Activated T-cell treated with anti-CD3 and anti-CD28 coated beads for 1 hour (primary cell): ENCODE data around the gene SEMA5A.

Experiments
- DNase-seq: peaks from one replicate; pipeline ENCODE4 v3.0.0-alpha.2; 2020; ENCODE audit warnings: low read depth

Gene SEMA5A

GRCh38 chr5:9324348-9325077 is 221.4 kb downstream of the SEMA5A start:
- DNase-seq, result no peak

DNA sequence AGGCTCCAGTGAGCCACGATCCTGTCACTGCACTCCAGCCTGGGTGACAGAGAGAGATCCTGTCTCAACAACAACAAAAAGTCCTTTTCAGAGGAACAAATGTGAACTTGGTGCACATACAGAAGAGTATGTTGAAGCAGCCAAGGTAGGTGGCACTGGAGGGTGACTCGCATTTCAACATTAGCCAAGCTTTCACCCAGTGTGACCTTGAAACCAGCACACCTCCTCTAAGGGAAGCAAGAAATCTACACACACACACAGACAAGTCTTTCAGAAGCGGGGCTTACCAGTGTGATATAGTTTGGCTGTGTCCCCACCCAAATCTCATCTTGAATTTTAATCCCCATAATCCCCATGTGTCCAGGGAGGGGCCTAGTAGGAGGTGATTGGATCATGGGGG is 225.2 kb downstream of the SEMA5A start:
- no peak for DNase-seq

GRCh38 chr5:9318031-9318430 is 227.8 kb downstream of the SEMA5A start:
- DNase-seq, result no peak

- DNase-seq, result no peak
Measured at GRCh38 chr5:9316733-9317132, 229.1 kb downstream of the SEMA5A start.

GRCh38 chr5:9316041-9316440 is 229.8 kb downstream of the SEMA5A start:
- DNase-seq, result no peak

GRCh38 chr5:9314558-9314957 is 231.3 kb downstream of the SEMA5A start:
- DNase-seq, result no peak

DNA sequence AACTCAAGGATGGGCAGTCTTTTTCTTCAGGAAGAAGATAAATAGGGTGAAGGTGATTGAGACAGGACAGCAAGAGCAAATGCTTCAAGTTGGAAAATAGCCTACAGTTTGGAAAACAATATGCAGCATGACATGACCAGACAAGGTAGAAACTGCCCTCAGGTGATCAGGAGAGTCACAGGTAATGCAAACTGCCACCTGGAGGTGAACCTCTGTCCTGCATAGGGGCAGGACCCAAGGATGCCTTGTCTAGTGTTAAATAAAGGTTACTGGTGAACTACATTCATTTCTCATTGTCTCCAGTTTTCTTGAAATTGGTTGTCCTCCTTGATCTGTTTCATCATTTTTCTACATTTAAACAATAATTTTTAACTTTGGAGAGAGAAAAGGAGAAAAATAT is 232.1 kb downstream of the SEMA5A start:
- no peak for DNase-seq

DNA sequence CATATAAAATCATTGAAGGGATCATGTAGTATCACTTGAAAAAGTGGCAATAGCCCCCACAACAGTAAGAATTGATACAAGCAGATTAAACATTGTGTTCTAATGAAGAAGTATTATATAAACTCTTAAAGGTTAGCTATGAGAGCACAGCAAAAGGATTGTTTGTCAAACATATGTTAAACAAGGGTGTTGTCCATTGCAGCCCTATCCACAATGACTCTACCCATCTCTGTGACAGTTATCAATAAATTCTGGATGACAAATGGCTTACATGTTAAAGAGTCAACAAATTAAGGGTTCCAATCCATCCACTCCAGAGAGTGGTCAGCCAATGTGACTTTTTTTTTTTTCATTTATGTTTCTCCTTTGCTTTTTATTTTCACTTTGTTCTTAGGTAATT is 238.7 kb downstream of the SEMA5A start:
- no peak for DNase-seq

DNA sequence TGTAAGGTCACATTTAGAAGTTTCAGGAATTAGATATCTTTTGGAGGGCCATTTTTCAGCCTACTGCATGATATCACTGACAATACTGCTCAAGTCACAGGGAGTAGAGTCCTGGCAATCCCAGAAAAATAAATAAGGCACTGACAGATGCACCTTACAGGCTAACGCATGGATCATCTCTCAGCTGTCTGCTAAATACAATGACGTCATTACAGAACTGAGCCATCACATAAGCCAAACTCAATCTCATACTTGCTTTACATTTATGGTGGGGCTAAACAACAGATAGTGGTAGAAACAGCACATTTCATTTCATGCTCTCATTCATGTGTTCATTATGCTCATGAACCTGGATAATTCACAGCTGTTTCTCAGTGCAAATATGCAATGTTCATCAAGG is 243.7 kb downstream of the SEMA5A start:
- no peak for DNase-seq

GRCh38 chr5:9301200-9301599 is 244.7 kb downstream of the SEMA5A start:
- no peak for DNase-seq

- DNase-seq, result no peak
Measured at GRCh38 chr5:9297134-9297533, 248.7 kb downstream of the SEMA5A start.

- DNase-seq, result no peak
Measured at GRCh38 chr5:9295466-9295801, 250.4 kb downstream of the SEMA5A start.

DNA sequence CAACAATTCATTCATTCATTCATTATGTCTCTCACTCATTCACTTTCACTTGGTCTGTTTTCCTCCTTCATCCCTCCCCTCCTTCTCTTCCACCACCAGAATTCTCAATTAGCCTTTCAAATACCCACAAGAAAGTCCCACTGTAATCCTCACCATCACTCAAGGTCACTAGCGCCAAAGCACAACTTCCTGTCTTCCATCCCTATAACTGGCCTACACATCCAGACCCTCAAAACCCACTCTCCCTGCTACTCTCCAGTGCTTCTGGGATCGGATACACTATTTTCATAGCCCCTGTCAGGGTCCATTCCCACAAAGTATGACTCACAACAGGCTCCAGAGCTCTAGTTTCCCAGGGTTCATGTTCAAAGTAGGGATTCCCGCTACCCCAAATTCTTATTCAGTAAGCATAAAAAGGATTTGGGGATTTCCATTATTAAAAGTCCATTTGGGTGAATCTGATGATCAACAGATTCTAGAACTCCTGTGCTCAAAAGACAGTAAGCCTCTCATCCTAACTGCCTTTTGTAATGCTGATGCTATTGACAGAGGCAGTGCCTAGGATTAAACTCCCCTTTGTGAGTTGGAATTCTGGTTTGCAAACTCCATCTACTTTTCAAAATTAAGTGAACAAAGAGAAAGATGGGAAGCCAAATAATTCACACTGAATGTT is 250.9 kb downstream of the SEMA5A start:
- DNase-seq, result no peak

DNA sequence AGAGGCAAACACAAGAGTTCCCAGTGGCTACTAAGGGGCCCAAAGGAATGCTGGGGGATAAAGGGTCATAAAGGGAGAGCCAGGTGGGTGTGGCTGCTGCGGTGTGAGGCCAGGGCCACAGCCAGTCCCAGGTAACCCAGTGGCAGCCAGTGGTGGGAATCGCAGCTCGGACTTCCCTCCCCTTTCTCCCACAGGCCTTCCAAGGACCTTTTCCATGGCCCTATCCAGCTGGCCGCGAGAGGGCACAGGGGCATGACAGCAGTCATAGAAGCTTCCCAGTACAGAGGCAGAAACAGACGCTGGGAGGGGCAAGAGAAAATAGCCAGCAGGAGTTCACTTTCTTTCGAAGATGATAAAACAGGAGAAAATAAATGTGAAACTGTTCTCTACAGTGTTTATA is 257.6 kb downstream of the SEMA5A start:
- DNase-seq, result no peak

GRCh38 chr5:9284781-9285307 is 261.0 kb downstream of the SEMA5A start:
- no peak for DNase-seq

GRCh38 chr5:9284272-9284671 is 261.6 kb downstream of the SEMA5A start:
- no peak for DNase-seq

- DNase-seq, result no peak
Measured at GRCh38 chr5:9283473-9283872, 262.4 kb downstream of the SEMA5A start.

DNA sequence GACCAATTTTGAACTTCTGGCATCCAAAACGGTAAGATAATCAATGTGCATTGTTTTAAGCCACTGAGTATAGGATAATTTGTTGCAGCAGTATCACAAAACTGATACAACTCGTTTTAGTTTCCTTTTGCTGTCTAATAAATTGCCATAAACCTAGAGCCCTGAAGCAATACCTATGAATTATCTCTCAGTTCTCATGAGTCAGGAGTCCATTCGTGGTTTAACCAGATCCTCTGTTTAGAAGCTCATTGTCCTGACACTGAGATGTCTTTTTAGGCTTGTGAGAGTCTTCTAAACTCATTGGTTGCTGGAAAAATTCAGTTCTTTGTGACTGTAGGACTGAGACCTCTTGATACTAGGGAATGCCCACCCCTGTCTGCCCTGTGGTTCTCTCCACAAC is 262.9 kb downstream of the SEMA5A start:
- DNase-seq, result no peak

DNA sequence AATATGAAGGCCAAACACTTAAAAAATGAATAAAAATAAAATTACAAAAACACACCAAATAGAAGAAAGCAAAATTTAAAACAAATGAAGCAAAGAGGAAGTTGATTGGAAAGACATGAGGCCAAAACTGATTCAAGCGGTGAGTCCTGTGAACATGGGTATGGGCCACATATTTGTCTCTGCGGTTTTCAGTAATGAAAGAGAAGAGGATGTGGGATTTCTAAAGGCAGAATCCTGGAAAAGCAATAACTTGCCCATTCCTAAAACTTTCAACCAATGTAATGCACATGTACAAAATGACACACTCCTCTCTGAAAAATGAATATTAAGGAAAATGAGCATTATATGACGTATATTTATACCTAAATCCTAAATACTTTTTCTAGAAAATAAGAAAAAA is 263.7 kb downstream of the SEMA5A start:
- DNase-seq, result no peak

- no peak for DNase-seq
Measured at GRCh38 chr5:9279774-9280173, 266.1 kb downstream of the SEMA5A start.

- no peak for DNase-seq
Measured at GRCh38 chr5:9278921-9279603, 266.8 kb downstream of the SEMA5A start.

- DNase-seq, result no peak
Measured at GRCh38 chr5:9269014-9269413, 276.9 kb downstream of the SEMA5A start.

DNA sequence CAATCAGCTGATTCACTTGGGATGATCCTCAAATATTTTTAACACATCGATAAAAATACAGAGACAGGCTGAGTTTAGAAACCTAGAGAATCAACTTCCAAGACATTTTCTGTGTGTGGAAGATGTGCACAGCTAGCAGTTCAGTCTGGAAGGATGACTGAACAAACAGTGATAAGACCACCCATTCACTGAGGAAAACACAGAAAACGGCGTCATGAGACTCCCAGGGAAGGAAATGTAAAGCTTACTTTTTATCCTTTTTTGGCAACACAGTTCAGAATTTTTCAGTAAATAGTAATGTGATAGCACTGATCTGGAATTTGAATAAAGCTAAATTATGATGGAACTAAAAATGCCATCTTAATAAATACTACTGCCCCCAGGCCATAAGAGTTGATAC is 277.6 kb downstream of the SEMA5A start:
- no peak for DNase-seq
